GM19238 (cell line): ENCODE measurements around the gene CES2.
"Not testable (repeated sequence)": the region's sequence is repeated elsewhere in the genome, so short reads cannot be mapped to it uniquely, and the experiment has no call there.

Experiments used
- DNase-seq: peaks from one replicate; pipeline ENCODE4 v3.0.0; 2011; ENCODE audit warnings: low spot score; ENCODE audit not compliant: insufficient read length

The CES2 gene

GRCh38 chr16:66935314-66936011 lies at the start of gene CES2:
Gene CES2 (plus strand): TSS chr16:66935516. CDS start chr16:66935636, 120 bp downstream.
- DNase-seq = no peak

- DNase-seq = no peak
Measured at GRCh38 chr16:66886321-66886720, 49.0 kb upstream of the CES2 start.

GRCh38 chr16:66886914-66887313 lies 48.4 kb upstream of the CES2 start:
- no peak for DNase-seq

GRCh38 chr16:66888647-66889615 lies 46.4 kb upstream of the CES2 start:
- DNase-seq = no peak

GRCh38 chr16:66889622-66890021 lies 45.7 kb upstream of the CES2 start:
- no peak for DNase-seq

- no peak for DNase-seq
Measured at GRCh38 chr16:66890799-66891198, 44.5 kb upstream of the CES2 start.

GRCh38 chr16:66891360-66891759 lies 44.0 kb upstream of the CES2 start:
- DNase-seq = no peak

GRCh38 chr16:66891797-66892196 lies 43.5 kb upstream of the CES2 start:
- no peak for DNase-seq

- no peak for DNase-seq
Measured at GRCh38 chr16:66894055-66894454, 41.3 kb upstream of the CES2 start.

- peak; percentile 37 for DNase-seq
Measured at GRCh38 chr16:66894948-66895688, 40.2 kb upstream of the CES2 start.

GRCh38 chr16:66895689-66895979 lies 39.7 kb upstream of the CES2 start:
- DNase-seq = no peak

- DNase-seq = peak; percentile 0
Measured at GRCh38 chr16:66895999-66896398, 39.3 kb upstream of the CES2 start.

- DNase-seq = not testable (repeated sequence)
Measured at GRCh38 chr16:66896682-66897081, 38.6 kb upstream of the CES2 start.

- no peak for DNase-seq
Measured at GRCh38 chr16:66898207-66898606, 37.1 kb upstream of the CES2 start.

GRCh38 chr16:66898933-66899309 lies 36.4 kb upstream of the CES2 start:
- no peak for DNase-seq

GRCh38 chr16:66899310-66899944 lies 35.9 kb upstream of the CES2 start:
- DNase-seq = no peak

- peak; percentile 0 for DNase-seq
Measured at GRCh38 chr16:66899945-66900710, 35.2 kb upstream of the CES2 start.

GRCh38 chr16:66900721-66901441 lies 34.4 kb upstream of the CES2 start:
- peak; percentile 4 for DNase-seq

GRCh38 chr16:66901626-66902025 lies 33.7 kb upstream of the CES2 start:
- DNase-seq = no peak
